ENCODE measurements around the gene CARS2. TPM values are rescaled to one million over a fixed set of nuclear protein-coding genes. Genes with fewer than 3 reads are reported as not detected.
A peak's percentile ranks its signal among the peaks of the same experiment; 100 is the strongest.
"Not testable (repeated sequence)": the region's sequence is repeated elsewhere in the genome, so short reads cannot be mapped to it uniquely, and the experiment has no call there.

Gene CARS2, protein sequence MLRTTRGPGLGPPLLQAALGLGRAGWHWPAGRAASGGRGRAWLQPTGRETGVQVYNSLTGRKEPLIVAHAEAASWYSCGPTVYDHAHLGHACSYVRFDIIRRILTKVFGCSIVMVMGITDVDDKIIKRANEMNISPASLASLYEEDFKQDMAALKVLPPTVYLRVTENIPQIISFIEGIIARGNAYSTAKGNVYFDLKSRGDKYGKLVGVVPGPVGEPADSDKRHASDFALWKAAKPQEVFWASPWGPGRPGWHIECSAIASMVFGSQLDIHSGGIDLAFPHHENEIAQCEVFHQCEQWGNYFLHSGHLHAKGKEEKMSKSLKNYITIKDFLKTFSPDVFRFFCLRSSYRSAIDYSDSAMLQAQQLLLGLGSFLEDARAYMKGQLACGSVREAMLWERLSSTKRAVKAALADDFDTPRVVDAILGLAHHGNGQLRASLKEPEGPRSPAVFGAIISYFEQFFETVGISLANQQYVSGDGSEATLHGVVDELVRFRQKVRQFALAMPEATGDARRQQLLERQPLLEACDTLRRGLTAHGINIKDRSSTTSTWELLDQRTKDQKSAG
- total RNA-seq = 44.2 TPM

- DNase-seq = peak; percentile 83
Measured at GRCh38 chr13:110705826-110706569, at the start of gene CARS2. Gene CARS2, minus strand, starts transcription at chr13:110706116. Its CDS starts 23 bp downstream, at chr13:110706093.

DNA sequence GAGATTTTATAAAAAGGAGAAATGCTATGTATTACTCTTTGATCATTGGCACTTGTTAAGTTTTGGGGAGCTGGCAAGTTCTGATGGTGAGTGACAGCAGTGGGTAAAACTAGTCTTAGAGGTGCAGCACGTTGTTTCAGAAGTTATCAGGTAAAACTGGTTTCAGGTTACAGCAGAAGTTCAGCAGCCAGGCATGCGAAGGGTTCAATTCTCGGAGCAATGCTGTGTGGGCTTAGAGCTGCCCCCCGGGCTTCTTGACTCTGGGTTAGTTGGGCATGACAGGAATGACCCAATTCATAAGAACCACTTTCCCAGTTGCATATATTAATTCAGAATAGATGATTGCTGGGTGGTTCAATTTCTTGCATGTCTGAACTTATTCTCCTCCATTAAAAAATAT is 42.4 kb upstream of the CARS2 start:
- DNase-seq = no peak

DNA sequence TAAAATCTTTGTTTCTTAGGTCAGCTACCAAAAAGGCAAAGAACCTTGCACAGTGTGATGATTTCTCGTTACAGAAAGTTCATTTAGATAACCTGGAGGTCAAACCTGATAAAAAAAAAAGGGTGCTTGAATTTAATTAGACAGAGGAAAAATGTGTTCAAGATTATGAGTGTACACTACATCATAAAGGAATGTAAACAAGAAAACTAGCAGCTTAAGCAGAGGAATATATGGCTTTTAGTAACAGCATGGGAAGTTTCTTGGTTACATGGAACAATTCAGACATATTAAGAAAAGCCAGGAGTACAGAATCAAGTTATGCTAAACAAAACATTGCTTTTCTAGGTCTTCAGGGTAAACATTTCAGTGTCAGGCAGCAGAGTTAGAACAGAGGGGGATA is 40.5 kb upstream of the CARS2 start:
- DNase-seq = no peak

DNA sequence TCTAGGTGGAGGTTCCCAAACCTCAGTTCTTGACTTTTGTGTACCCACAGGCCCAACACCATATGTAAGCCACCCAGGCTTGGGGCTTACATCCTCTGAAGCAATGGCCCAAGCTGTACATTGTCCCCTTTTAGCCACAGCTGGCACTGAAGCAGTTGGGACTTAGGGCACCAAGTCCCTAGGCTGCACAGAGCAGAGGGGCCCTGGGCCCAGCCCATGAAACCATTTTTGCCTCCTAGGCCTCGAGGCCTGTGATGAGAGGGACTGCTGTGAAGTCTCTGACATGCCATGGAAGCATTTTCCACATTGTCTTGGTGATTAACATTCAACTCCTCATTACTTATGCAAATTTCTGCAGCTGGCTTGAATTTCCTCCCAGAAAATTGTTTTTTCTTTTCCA is 37.8 kb upstream of the CARS2 start:
- DNase-seq = no peak

- DNase-seq = no peak
Measured at GRCh38 chr13:110737555-110737954, 31.6 kb upstream of the CARS2 start.

- no peak for DNase-seq
Measured at GRCh38 chr13:110734561-110734960, 28.6 kb upstream of the CARS2 start.

DNA sequence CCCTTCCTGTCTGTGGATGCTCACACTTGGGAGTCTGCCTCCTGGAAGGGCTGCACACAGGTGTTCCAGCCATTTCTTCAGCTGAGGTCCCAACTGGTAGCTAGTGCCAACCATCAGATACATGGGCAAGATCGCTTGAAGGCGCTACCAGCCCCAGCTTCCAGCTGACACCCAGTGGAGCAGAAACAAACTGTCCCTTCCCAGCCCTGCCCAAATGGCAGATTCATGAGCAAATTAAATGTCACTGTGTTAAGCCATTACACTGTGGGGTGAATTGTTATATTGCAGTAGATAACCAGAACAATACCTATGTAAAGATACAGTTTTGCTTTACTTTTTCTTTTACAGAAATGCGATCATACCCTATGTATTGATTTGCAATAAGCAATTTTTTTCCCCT is 25.2 kb upstream of the CARS2 start:
- DNase-seq = no peak

DNA sequence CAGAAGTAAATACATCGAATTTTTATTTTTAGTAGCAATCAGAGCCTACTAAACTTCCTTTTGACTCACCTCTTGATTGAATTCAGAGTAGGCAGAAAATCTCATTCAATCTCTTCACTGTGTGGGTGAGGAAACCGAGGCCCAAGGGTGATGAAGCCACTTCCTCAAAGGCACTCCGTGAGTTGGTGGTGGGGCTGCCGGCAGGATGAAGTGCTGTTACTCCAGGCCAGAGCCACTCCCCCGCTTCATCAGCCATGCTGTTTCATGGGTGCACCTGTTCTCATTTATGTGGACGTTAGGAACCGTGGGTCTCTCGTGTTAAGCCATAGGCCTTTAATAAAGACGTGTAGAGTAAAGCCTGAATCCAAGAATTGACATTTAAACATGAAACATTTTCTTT is 20.8 kb upstream of the CARS2 start:
- DNase-seq = no peak

- not testable (repeated sequence) for DNase-seq
Measured at GRCh38 chr13:110726153-110726552, 20.2 kb upstream of the CARS2 start.

DNA sequence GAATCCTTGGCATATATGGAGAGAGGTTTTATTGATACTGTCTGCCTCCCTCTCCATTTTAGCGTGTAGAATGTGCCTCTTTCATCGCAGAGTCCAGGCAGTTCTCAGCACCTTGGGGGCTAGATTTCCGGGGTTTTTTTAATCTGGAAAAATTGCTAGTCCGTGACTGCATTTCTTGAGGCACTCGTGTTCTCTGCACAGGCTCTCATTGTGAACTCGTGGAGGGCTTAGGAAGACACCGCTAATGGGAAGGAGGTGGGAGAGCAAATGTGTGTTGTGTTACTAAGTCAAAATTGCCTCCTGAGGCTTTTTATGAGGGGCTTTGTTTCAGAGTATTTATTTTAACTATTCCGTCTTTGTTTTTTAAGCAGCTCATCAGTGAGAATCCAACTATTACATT is 17.7 kb upstream of the CARS2 start:
- no peak for DNase-seq

- no peak for DNase-seq
Measured at GRCh38 chr13:110722971-110723370, 17.1 kb upstream of the CARS2 start.

DNA sequence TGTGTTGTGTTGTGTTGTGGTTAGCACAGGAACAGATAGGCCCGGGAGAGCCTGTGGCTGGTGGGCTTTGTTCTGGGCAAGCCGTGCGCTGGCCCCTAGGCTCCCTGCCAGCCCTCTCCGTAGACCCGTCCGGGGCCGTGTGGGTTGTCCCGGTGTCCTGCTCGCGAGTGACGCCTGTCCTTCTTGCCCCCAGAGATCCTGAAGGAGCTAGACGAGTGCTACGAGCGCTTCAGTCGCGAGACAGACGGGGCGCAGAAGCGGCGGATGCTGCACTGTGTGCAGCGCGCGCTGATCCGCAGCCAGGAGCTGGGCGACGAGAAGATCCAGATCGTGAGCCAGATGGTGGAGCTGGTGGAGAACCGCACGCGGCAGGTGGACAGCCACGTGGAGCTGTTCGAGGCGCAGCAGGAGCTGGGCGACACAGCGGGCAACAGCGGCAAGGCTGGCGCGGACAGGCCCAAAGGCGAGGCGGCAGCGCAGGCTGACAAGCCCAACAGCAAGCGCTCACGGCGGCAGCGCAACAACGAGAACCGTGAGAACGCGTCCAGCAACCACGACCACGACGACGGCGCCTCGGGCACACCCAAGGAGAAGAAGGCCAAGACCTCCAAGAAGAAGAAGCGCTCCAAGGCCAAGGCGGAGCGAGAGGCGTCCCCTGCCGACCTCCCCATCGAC is 13.3 kb upstream of the CARS2 start:
- DNase-seq = no peak

DNA sequence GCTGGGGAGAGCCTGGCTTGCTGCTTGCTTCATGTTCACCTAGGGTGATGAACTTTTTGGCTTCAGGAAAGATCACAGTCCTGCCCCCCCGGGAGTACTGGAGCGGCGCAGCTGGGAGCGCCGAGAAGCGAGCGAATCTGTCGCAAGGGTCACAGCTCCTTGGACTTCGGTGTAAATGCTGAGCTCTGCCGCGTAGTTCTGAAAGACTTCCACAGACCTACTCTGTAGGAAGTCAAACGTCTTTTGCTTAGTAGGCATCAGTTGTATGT is 10.3 kb upstream of the CARS2 start:
- DNase-seq = no peak

GRCh38 chr13:110715395-110716246 is 9.7 kb upstream of the CARS2 start:
- DNase-seq = peak; percentile 100

DNA sequence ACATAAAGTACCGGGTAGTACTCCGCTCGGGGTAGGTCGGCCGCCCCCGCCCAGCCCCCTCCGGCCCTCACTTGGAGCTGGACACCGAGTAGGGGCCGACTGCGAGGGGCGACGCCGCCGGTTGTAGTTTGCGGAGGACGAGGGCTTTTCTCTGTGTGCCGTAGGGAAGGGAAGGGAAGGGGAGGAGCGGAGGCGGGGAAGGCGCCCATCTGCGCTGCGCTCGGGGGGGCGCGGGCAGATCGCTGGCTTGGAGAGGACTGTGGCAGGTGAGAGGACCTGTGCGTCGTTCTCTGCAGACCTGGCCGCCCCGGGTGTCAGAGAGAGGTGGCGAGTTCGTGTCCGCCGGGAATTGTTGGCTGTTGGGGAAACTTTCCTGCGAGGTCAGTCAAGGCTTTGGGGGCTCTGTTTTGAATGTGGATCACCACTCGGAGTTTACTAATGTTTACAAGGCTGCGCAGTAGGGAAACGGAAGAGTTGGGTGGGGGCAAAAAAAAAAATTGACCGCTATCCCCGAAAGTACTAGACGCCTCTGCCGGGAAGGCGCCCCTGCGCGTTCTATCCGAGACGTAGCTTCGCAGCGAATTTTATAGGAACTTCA is 9.0 kb upstream of the CARS2 start:
- DNase-seq = no peak

GRCh38 chr13:110713981-110714796 is 8.3 kb upstream of the CARS2 start:
- peak; percentile 28 for DNase-seq

DNA sequence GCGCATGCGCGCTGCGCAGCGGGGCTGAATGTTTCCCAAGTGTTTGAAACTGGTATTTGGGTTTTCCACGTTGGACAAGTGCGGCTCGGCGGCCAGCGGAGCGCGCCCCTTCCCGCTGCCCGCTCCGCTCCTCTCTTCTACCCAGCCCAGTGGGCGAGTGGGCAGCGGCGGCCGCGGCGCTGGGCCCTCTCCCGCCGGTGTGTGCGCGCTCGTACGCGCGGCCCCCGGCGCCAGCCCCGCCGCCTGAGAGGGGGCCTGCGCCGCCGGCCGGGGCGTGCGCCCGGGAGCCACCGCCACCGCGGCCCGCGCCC is 7.7 kb upstream of the CARS2 start, which contains the start of gene ING1:
TSS of gene ING1 (plus strand) at position 59 of the 311 bp plus-strand sequence. CDS start 450 bp downstream, outside the sequence.
- DNase-seq = no peak

DNA sequence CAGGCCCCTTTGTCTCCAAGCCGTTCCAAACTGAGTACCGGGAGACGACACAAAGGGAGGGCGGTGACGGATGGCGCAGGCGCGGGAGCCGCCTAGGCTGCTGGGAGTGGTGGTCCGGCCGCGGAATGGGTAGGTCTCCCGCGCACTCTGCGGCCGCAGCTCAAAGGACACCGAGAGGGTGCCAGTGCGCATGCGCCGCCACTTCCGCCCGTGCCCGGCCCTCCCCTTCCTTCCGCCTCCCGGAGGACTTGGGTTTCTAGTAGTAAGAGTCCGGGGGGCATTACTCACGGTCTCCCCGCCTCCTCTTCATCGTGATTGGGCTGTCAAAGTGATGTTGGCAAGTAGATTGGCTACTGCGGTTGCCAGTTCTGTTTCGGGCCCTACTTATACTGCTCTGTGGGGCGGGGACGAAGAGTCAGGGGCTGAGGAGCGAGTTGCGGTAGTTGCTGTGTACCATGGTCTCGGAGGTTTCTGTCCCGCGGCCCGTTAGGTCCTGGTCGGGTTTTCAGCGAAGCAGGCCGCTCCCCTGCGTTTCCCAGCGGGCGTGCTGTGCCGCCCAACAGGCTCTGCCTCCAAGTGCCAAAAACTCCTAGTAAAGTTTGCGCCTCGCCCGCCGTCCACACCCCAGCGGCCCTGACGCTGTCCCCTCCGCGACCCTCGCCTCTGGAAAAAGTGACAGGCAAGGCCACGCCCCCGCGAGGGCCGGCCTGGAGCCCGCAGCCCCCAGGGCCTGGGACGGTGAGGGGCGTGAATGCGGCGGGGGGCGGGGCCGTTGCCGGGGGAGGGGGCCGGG is 7.1 kb upstream of the CARS2 start:
- DNase-seq = peak; percentile 100

- peak; percentile 93 for DNase-seq
Measured at GRCh38 chr13:110712081-110712848, 6.3 kb upstream of the CARS2 start.

All from skin of body (tissue), 2 donors.